Smooth muscle cell (in vitro differentiated cells): ENCODE data around the gene SPSB4. TPM values are rescaled to one million over a fixed set of nuclear protein-coding genes. Genes with fewer than 3 reads are reported as not detected.

Experiments
- DNase-seq: peaks from one replicate; lab custom pipeline; 2025; ENCODE audit not compliant: unreplicated experiment; lab: John Stamatoyannopoulos, UW
- H2AFZ ChIP-seq: fragments of 200-600 bp; sonication (generic); 2 replicates; pipeline ENCODE4 v1.6.0; 2016; ENCODE audit warnings: antibody characterized with exemption, low read depth, mild to moderate bottlenecking
- H3F3A ChIP-seq: fragments of 200-600 bp; sonication (generic); 2 replicates; pipeline ENCODE4 v1.6.0; 2017; ENCODE audit warnings: antibody characterized with exemption, low read depth
- H3K27ac ChIP-seq: fragments of 200-600 bp; sonication (generic); 2 replicates; pipeline ENCODE4 v1.5.1; 2016; ENCODE audit warnings: low read depth, mild to moderate bottlenecking
- H3K27me3 ChIP-seq: fragments of 200-600 bp; sonication (generic); 2 replicates; pipeline ENCODE4 v1.6.1; 2016; ENCODE audit warnings: low read depth, mild to moderate bottlenecking
- H3K36me3 ChIP-seq: fragments of 200-600 bp; sonication (generic); 2 replicates; pipeline ENCODE4 v1.5.1; 2016; ENCODE audit warnings: low read depth
- H3K4me1 ChIP-seq: fragments of 200-600 bp; sonication (generic); 2 replicates; pipeline ENCODE4 v1.5.1; 2016; ENCODE audit warnings: low read depth
- H3K4me2 ChIP-seq: fragments of 200-600 bp; sonication (generic); 2 replicates; pipeline ENCODE4 v1.6.0; 2016; ENCODE audit warnings: mild to moderate bottlenecking
- H3K4me3 ChIP-seq: fragments of 200-600 bp; sonication (generic); 2 replicates; pipeline ENCODE4 v1.5.1; 2016; ENCODE audit warnings: mild to moderate bottlenecking
- H3K79me2 ChIP-seq: fragments of 200-600 bp; sonication (generic); 2 replicates; pipeline ENCODE4 v1.6.0; 2016; ENCODE audit warnings: low read depth, mild to moderate bottlenecking
- H3K9ac ChIP-seq: fragments of 200-600 bp; sonication (generic); 2 replicates; pipeline ENCODE4 v1.6.0; 2016; ENCODE audit warnings: low read depth
- H3K9me3 ChIP-seq: fragments of 200-600 bp; sonication (generic); replicated peaks from 2 replicates; pipeline ENCODE4 v1.5.1; 2016; ENCODE audit warnings: low read depth
- H4K20me1 ChIP-seq: fragments of 200-600 bp; sonication (generic); 2 replicates; pipeline ENCODE4 v1.6.0; 2016; ENCODE audit warnings: low read depth
- CTCF ChIP-seq: fragments of 200-600 bp; sonication (generic); IDR thresholded peaks from 2 replicates; pipeline ENCODE4 v1.5.1; 2017; ENCODE audit warnings: borderline replicate concordance, mild to moderate bottlenecking, antibody characterized with exemption; ENCODE audit not compliant: insufficient read depth, poor library complexity, severe bottlenecking
- WGBS: methylation state at CpG from one replicate; pipeline ENCODE4 v1.1.7; 2016; ENCODE audit warnings: low lambda C conversion rate; 5-methylcytosine and 5-hydroxymethylcytosine counted together
- polyA plus RNA-seq: library from polyadenylated mRNA; unstranded; fragments of >200 nt; fragmentation: Nextera tagmentation; extraction: Ambion mirVana; gene quantifications from 2 replicates; pipeline ENCODE4 v1.2.1, GENCODE V29; 2016
- total RNA-seq: library from RNA; depleted of rRNA; stranded (reverse); fragments of >200 nt; gene quantifications from 2 replicates; pipeline ENCODE4 v1.2.3, GENCODE V29; 2014

The SPSB4 gene
- total and polyA plus RNA-seq, 2 experiments from 2014 or later: 1.8 to 3.9 TPM

GRCh38 chr3:141071681-141072260 is 20.6 kb downstream of the SPSB4 start:
- H3K9ac ChIP-seq: no peak overlapping the region
- no peaks in the 10 kb centered on the region for H3K79me2 ChIP-seq
- H3K4me1 ChIP-seq: peaks cover 38% of the 10 kb centered on the region
- no peaks in the 10 kb centered on the region for H3K27me3 ChIP-seq
- H2AFZ ChIP-seq: no peak overlapping the region
- no peaks in the 10 kb centered on the region for H3K9me3 ChIP-seq
- H3K36me3 ChIP-seq: no peaks in the 10 kb centered on the region
- WGBS: 38% methylated on average over 12 of the region's 12 CpGs
- H3K4me3 ChIP-seq: no peak overlapping the region
- TF ChIP-seq CTCF: no peak
- DNase-seq: no peak
- H3K4me2 ChIP-seq: no peak overlapping the region
- peaks cover 10% of the 10 kb centered on the region for H3F3A ChIP-seq
- no peak overlapping the region for H3K27ac ChIP-seq
- no peaks in the 10 kb centered on the region for H4K20me1 ChIP-seq

- H4K20me1 ChIP-seq: no peaks in the 10 kb centered on the region
- WGBS: 100% methylated on average over 5 of the region's 5 CpGs
- DNase-seq: no peak
- no peak overlapping the region for H3K4me3 ChIP-seq
- H3K36me3 ChIP-seq: no peaks in the 10 kb centered on the region
- no peaks in the 10 kb centered on the region for H3K79me2 ChIP-seq
- no peak for TF ChIP-seq CTCF
- H2AFZ ChIP-seq: no peak overlapping the region
- peaks cover 41% of the 10 kb centered on the region for H3K4me1 ChIP-seq
- no peaks in the 10 kb centered on the region for H3K9me3 ChIP-seq
- H3K4me2 ChIP-seq: no peak overlapping the region
- H3K27me3 ChIP-seq: no peaks in the 10 kb centered on the region
- no peak overlapping the region for H3K9ac ChIP-seq
- H3K27ac ChIP-seq: no peak overlapping the region
- H3F3A ChIP-seq: peaks cover 17% of the 10 kb centered on the region
Observed at GRCh38 chr3:141072950-141073349, 21.8 kb downstream of the SPSB4 start.

GRCh38 chr3:141073580-141073979 is 22.4 kb downstream of the SPSB4 start:
- Histone ChIP-seq H4K20me1 (no peaks in the 10 kb centered on the region), H3F3A (peaks cover 19% of the 10 kb centered on the region), H3K9me3 (no peaks in the 10 kb centered on the region), H3K79me2 (no peaks in the 10 kb centered on the region), H3K4me3 (no peak overlapping the region), H2AFZ (no peak overlapping the region), H3K36me3 (no peaks in the 10 kb centered on the region), H3K9ac (no peak overlapping the region), H3K27ac (no peak overlapping the region), H3K4me2 (no peak overlapping the region), H3K27me3 (no peaks in the 10 kb centered on the region), H3K4me1 (peaks cover 41% of the 10 kb centered on the region)
- DNase-seq: no peak
- WGBS: 79% methylated on average over 2 of the region's 2 CpGs
- TF ChIP-seq CTCF: no peak

- no peaks in the 10 kb centered on the region for H4K20me1 ChIP-seq
- no peak for TF ChIP-seq CTCF
- peaks cover 41% of the 10 kb centered on the region for H3K4me1 ChIP-seq
- no peaks in the 10 kb centered on the region for H3K27me3 ChIP-seq
- H3K27ac ChIP-seq: no peak overlapping the region
- H3K9me3 ChIP-seq: no peaks in the 10 kb centered on the region
- H2AFZ ChIP-seq: no peak overlapping the region
- WGBS: 75% methylated on average over 9 of the region's 9 CpGs
- DNase-seq: no peak
- H3F3A ChIP-seq: peaks cover 19% of the 10 kb centered on the region
- no peak overlapping the region for H3K4me3 ChIP-seq
- no peak overlapping the region for H3K4me2 ChIP-seq
- no peaks in the 10 kb centered on the region for H3K36me3 ChIP-seq
- no peak overlapping the region for H3K9ac ChIP-seq
- no peaks in the 10 kb centered on the region for H3K79me2 ChIP-seq
Observed at GRCh38 chr3:141074529-141074928, 23.4 kb downstream of the SPSB4 start.
